PC-3 (cell line): ENCODE results near the gene RNF126.

Experiments used
- EZH2 ChIP-seq: fragments of 300-600 bp; sonication (generic); IDR thresholded peaks from one replicate; pipeline ENCODE4 v1.6.1; 2017; ENCODE audit warnings: antibody characterized with exemption, mild to moderate bottlenecking, low read length; ENCODE audit not compliant: unreplicated experiment
- EZH2phosphoT487 ChIP-seq: fragments of 300-600 bp; sonication (generic); IDR thresholded peaks from 2 replicates; pipeline ENCODE4 v1.6.1; 2018; ENCODE audit warnings: mild to moderate bottlenecking, antibody characterized with exemption, low read length, borderline replicate concordance
- TF ChIP-seq, protein P1 (sequence below): fragments of 300-600 bp; sonication (generic); conservative IDR thresholded peaks from 2 replicates; pipeline ENCODE4 v1.5.1; 2017; ENCODE audit warnings: antibody characterized with exemption, low read depth, mild to moderate bottlenecking, low read length

DNA sequence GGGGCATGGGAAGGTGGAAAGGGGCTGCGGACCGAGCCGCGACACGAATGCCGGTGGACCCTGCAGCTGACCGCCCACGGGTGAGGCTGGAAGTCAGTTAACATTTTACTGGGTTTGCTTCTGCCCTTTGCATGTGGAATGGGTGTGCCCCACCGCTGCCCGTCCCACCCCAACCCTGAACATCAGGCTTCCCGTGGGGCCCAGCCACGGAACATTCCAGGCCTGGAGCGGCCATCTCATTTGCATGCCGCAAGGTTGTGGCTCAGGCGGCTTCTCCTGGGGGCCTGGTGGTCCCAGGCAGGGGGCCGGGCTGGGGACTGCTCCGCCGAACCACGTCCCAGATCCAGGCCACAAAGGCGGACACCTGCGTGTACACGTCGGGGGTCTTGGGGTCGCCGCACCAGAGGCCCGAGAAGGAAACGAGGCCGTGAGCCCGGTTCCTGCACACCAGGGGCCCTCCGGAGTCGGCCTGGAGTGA lies 22.5 kb upstream of the RNF126 start:
- TF ChIP-seq EZH2 (no peak), EZH2phosphoT487 (no peak)
- TF ChIP-seq, protein P1, sequence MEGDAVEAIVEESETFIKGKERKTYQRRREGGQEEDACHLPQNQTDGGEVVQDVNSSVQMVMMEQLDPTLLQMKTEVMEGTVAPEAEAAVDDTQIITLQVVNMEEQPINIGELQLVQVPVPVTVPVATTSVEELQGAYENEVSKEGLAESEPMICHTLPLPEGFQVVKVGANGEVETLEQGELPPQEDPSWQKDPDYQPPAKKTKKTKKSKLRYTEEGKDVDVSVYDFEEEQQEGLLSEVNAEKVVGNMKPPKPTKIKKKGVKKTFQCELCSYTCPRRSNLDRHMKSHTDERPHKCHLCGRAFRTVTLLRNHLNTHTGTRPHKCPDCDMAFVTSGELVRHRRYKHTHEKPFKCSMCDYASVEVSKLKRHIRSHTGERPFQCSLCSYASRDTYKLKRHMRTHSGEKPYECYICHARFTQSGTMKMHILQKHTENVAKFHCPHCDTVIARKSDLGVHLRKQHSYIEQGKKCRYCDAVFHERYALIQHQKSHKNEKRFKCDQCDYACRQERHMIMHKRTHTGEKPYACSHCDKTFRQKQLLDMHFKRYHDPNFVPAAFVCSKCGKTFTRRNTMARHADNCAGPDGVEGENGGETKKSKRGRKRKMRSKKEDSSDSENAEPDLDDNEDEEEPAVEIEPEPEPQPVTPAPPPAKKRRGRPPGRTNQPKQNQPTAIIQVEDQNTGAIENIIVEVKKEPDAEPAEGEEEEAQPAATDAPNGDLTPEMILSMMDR = no peak
